Ishikawa (cell line): ENCODE measurements around the gene NFE2L3.

Experiments
- CEBPB ChIP-seq: IDR thresholded peaks from 2 replicates; pipeline ENCODE4 v1.6.1; 2012
- CREB1 ChIP-seq: IDR thresholded peaks from 2 replicates; pipeline ENCODE4 v1.6.1; 2012; ENCODE audit warnings: low read depth
- EGR1 ChIP-seq: IDR thresholded peaks from 2 replicates; pipeline ENCODE4 v1.6.1; 2012
- EP300 ChIP-seq: IDR thresholded peaks from 2 replicates; pipeline ENCODE4 v1.6.1; 2012; ENCODE audit warnings: borderline replicate concordance
- FOXM1 ChIP-seq: IDR thresholded peaks from 2 replicates; pipeline ENCODE4 v1.6.1; 2012; ENCODE audit warnings: low read depth, borderline replicate concordance
- MAX ChIP-seq: IDR thresholded peaks from 2 replicates; pipeline ENCODE4 v1.6.1; 2012
- NFIC ChIP-seq: IDR thresholded peaks from 2 replicates; pipeline ENCODE4 v1.6.1; 2012
- RAD21 ChIP-seq: IDR thresholded peaks from 2 replicates; pipeline ENCODE4 v1.6.1; 2012; ENCODE audit warnings: low read depth
- TAF1 ChIP-seq: IDR thresholded peaks from 2 replicates; pipeline ENCODE4 v1.6.1; 2012; ENCODE audit warnings: low read depth, mild to moderate bottlenecking
- TCF12 ChIP-seq: IDR thresholded peaks from 2 replicates; pipeline ENCODE4 v1.6.1; 2012; ENCODE audit warnings: low read depth
- TEAD4 ChIP-seq: IDR thresholded peaks from 2 replicates; pipeline ENCODE4 v1.6.1; 2012
- YY1 ChIP-seq: IDR thresholded peaks from 2 replicates; pipeline ENCODE4 v1.6.1; 2012; ENCODE audit warnings: low read depth
- ZBTB7A ChIP-seq: IDR thresholded peaks from 2 replicates; pipeline ENCODE4 v1.6.1; 2012; ENCODE audit warnings: low read depth
- TF ChIP-seq, protein P1 (sequence below): IDR thresholded peaks from 2 replicates; pipeline ENCODE4 v1.6.1; 2012; ENCODE audit warnings: low read depth, mild to moderate bottlenecking

The NFE2L3 gene

GRCh38 chr7:26153823-26154783 is 2.1 kb downstream of the NFE2L3 start:
- no peak for TF ChIP-seq CEBPB
- TF ChIP-seq MAX: no peak
- no peak for TF ChIP-seq EGR1
- TF ChIP-seq ZBTB7A: no peak
- TF ChIP-seq TAF1: no peak
- no peak for TF ChIP-seq RAD21
- TF ChIP-seq NFIC: no peak
- no peak for TF ChIP-seq TCF12

DNA sequence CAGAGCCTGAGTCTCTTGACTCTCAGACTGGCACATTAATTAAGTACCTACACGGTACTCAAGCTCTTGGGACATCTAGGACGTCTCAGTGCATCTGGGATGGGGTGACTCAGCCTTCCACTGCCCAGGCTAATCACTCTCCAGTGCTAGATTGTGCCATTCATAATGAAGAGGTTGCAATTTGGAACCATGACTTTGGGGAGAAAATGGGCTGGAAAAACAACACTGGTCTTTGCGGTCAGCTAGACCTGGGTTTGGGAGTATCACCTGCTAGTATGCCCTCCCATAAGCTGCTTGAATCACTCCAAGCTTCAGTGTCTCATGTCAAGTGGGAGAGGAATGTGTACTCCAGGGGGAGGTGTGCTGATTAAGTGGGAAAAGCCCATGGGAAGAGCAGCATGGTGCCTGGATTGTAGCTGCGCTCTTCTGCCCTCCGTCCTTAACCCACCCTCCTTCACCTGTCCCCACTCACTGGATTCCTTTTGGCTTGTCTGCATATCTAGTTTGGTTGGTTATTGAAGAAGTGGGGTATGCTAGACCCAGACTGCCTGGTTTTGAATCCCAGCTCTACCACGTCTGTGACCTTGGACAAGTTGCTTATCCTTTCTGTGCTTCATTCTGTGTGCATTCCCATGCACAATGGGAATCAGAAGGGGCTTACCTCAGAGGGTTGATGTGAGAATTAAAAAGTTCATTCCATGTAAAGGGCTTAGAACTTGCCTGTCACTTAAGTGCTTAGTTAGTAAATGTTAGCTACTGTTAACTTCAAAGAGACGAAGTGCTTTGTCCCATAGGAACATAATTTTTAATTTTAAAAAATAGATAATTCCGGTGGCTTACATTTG is 3.8 kb downstream of the NFE2L3 start:
- TF ChIP-seq, protein P1, sequence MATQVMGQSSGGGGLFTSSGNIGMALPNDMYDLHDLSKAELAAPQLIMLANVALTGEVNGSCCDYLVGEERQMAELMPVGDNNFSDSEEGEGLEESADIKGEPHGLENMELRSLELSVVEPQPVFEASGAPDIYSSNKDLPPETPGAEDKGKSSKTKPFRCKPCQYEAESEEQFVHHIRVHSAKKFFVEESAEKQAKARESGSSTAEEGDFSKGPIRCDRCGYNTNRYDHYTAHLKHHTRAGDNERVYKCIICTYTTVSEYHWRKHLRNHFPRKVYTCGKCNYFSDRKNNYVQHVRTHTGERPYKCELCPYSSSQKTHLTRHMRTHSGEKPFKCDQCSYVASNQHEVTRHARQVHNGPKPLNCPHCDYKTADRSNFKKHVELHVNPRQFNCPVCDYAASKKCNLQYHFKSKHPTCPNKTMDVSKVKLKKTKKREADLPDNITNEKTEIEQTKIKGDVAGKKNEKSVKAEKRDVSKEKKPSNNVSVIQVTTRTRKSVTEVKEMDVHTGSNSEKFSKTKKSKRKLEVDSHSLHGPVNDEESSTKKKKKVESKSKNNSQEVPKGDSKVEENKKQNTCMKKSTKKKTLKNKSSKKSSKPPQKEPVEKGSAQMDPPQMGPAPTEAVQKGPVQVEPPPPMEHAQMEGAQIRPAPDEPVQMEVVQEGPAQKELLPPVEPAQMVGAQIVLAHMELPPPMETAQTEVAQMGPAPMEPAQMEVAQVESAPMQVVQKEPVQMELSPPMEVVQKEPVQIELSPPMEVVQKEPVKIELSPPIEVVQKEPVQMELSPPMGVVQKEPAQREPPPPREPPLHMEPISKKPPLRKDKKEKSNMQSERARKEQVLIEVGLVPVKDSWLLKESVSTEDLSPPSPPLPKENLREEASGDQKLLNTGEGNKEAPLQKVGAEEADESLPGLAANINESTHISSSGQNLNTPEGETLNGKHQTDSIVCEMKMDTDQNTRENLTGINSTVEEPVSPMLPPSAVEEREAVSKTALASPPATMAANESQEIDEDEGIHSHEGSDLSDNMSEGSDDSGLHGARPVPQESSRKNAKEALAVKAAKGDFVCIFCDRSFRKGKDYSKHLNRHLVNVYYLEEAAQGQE: no peak
- TF ChIP-seq YY1: no peak
- no peak for TF ChIP-seq MAX
- no peak for TF ChIP-seq CREB1

- no peak for TF ChIP-seq EP300
- TF ChIP-seq, protein P1: no peak
- no peak for TF ChIP-seq TCF12
- TF ChIP-seq TEAD4: no peak
- TF ChIP-seq YY1: no peak
- no peak for TF ChIP-seq NFIC
- TF ChIP-seq RAD21: no peak
- no peak for TF ChIP-seq FOXM1
- no peak for TF ChIP-seq MAX
Observed at GRCh38 chr7:26156451-26157420, 4.7 kb downstream of the NFE2L3 start.

- TF ChIP-seq MAX: no peak
- TF ChIP-seq CEBPB: no peak
- no peak for TF ChIP-seq TCF12
- TF ChIP-seq EGR1: no peak
- TF ChIP-seq ZBTB7A: no peak
- TF ChIP-seq, protein P1: no peak
- TF ChIP-seq YY1: no peak
- no peak for TF ChIP-seq NFIC
- TF ChIP-seq TAF1: no peak
Observed at GRCh38 chr7:26157520-26158105, 5.6 kb downstream of the NFE2L3 start.
